Measurements from ENCODE around the gene HEBP1. TPM values are rescaled to one million over a fixed set of nuclear protein-coding genes. Genes with fewer than 3 reads are reported as not detected.

Gene HEBP1
- total and polyA plus RNA-seq, 4 donors, result 55.8 to 181 (median 75.6) TPM

DNA sequence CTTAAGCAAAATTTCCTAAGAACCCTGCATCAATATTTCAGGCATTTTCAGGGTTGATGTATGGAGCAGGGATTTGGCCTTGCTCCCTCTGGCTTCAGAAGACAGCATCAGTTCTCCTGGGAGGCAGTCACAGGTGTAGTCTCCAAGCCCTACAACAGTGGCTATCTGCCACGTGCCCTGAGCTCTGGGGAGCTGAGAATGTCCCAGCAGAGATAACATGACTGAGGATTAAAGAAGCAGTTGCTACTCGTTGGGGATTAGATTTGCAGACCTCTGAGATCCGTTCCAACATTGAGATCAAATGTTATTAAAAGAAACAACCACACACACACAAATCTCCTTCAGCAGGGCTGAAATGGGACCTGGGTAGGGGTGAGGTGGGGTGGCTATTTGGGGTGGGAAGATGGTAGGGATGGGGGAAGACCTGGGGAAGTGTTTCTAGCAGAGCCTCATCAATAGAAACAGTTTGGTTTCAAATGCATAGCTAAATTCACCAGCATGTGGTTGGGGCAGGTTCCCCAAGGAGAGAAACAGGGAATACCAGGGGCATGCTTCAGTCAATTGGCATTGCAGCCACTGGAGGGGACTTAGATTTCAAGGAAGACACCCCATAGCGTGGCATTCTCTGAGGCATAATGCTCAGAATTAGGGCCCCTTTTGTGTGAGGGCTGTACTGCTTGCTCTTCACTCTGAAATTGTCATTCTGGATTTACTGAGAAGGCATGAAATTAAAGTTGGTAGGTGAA lies 28.9 kb upstream of the HEBP1 start:
- Histone ChIP-seq H3K27me3 (ENCODE audit: control insufficient read depth in 1 of 2, insufficient read depth in 2 of 2, low read length in 1 of 2) (no peaks in the 10 kb centered on the region), H3K4me1 (ENCODE audit: control insufficient read depth in 1 of 2, insufficient read depth in 2 of 2, low read length in 2 of 2) (no peaks in the 10 kb centered on the region), H3K27ac (ENCODE audit: low read depth in 1 of 2, low read length in 2 of 2) (no peak overlapping the region), H3K36me3 (ENCODE audit: control insufficient read depth in 1 of 2, insufficient read depth in 2 of 2, low read length in 1 of 2) (no peaks in the 10 kb centered on the region), H3K4me3 (ENCODE audit: low read length in 2 of 2) (no peak overlapping the region), H3K9me3 (ENCODE audit: control insufficient read depth, low read length) (no peaks in the 10 kb centered on the region)
- intact Hi-C loops (cut with DNase I), result no loop called here
- DNase-seq, result no peak
- WGBS, 2 donors, result 65 to 75% methylated on average over 4 of the region's 4 CpGs
- no peak for ATAC-seq (ENCODE audit: low FRiP score)

DNA sequence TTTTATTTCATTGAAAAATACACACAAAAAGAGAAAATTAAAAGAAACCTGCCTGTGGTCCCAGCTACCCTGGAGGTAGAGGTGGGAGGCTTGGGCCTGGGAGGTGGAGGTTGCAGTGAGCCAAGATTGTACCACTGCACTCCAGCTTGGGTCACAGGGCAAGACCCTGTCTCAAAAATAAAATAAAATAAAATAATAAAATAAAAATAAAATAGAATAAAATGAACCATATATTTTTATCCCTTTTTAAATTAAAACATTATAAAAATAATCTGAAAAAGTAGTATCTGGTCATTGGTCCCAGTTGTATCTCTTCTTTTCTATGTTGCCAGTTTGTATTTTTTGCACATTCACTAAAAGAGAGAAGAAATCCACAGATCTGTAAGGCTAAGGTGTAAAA lies 27.4 kb upstream of the HEBP1 start:
- no peak overlapping the region for H3K4me3 ChIP-seq (ENCODE audit: low read length in 2 of 2)
- no peaks in the 10 kb centered on the region for H3K36me3 ChIP-seq (ENCODE audit: control insufficient read depth in 1 of 2, insufficient read depth in 2 of 2, low read length in 1 of 2)
- peaks cover 0 to 1% of the 10 kb centered on the region in 2 donors for H3K27me3 ChIP-seq (ENCODE audit: control insufficient read depth in 1 of 2, insufficient read depth in 2 of 2, low read length in 1 of 2)
- intact Hi-C loops (cut with DNase I), result no loop called here
- DNase-seq, result no peak
- H3K9me3 ChIP-seq (ENCODE audit: control insufficient read depth, low read length), result no peaks in the 10 kb centered on the region
- no peak overlapping the region for H3K27ac ChIP-seq (ENCODE audit: low read depth in 1 of 2, low read length in 2 of 2)
- ATAC-seq (ENCODE audit: low FRiP score), result no peak
- no peaks in the 10 kb centered on the region for H3K4me1 ChIP-seq (ENCODE audit: control insufficient read depth in 1 of 2, insufficient read depth in 2 of 2, low read length in 2 of 2)

DNA sequence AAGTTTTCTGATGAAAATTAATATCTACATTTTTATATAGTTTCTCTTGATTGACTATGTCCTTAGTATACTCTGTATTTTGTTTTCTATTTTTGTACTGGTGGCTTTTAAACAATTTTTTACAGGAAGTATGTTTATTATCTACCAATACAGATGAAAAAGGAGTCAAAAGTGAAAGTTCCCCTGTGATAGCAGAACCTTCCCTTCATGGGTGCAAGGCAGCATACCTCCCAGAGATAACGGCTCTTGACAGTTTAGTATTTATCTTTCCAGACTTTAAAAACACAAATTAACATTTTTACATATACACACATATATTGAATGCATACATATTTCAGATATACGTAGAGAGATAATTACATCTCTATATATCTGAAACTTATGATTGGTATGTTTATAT lies 27.0 kb upstream of the HEBP1 start:
- peaks cover 0 to 1% of the 10 kb centered on the region in 2 donors for H3K27me3 ChIP-seq (ENCODE audit: control insufficient read depth in 1 of 2, insufficient read depth in 2 of 2, low read length in 1 of 2)
- H3K4me3 ChIP-seq (ENCODE audit: low read length in 2 of 2), result no peak overlapping the region
- intact Hi-C loops (cut with DNase I), result no loop called here
- ATAC-seq (ENCODE audit: low FRiP score), result no peak
- no peaks in the 10 kb centered on the region for H3K36me3 ChIP-seq (ENCODE audit: control insufficient read depth in 1 of 2, insufficient read depth in 2 of 2, low read length in 1 of 2)
- H3K4me1 ChIP-seq (ENCODE audit: control insufficient read depth in 1 of 2, insufficient read depth in 2 of 2, low read length in 2 of 2), result no peaks in the 10 kb centered on the region
- no peaks in the 10 kb centered on the region for H3K9me3 ChIP-seq (ENCODE audit: control insufficient read depth, low read length)
- no peak overlapping the region for H3K27ac ChIP-seq (ENCODE audit: low read depth in 1 of 2, low read length in 2 of 2)
- WGBS, 2 donors, result 89% methylated on average over 2 of the region's 2 CpGs
- no peak for DNase-seq

DNA sequence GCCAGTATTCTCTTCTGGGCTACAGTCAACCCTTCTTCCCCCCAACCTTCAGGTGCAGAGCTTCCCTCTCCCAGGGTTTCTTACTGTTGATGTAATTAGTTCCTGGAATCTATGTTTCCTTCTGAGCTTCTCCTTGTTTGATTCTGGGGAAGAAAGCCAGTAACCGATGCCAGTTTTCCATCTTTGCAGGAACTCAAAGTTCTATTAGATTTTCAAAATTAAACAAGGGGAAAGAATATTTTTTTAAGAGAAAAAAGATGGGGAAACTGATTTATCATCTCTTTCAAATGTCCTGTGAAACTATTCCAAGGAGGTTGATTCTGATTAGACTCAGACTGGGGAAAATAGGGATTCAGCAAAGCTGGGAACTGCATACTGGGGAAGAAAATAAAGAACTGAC lies 26.2 kb upstream of the HEBP1 start:
- WGBS, 2 donors, result 10 to 23% methylated on average over 1 of the region's 1 CpG
- Histone ChIP-seq H3K36me3 (ENCODE audit: control insufficient read depth in 1 of 2, insufficient read depth in 2 of 2, low read length in 1 of 2) (no peaks in the 10 kb centered on the region), H3K9me3 (ENCODE audit: control insufficient read depth, low read length) (no peaks in the 10 kb centered on the region), H3K4me1 (ENCODE audit: control insufficient read depth in 1 of 2, insufficient read depth in 2 of 2, low read length in 2 of 2) (no peaks in the 10 kb centered on the region), H3K27ac (ENCODE audit: low read depth in 1 of 2, low read length in 2 of 2) (no peak overlapping the region), H3K4me3 (ENCODE audit: low read length in 2 of 2) (no peak overlapping the region), H3K27me3 (ENCODE audit: control insufficient read depth in 1 of 2, insufficient read depth in 2 of 2, low read length in 1 of 2) (peaks cover 0 to 1% of the 10 kb centered on the region in 2 donors)
- DNase-seq (no peak), ATAC-seq (ENCODE audit: low FRiP score) (no peak)
- intact Hi-C loops (cut with DNase I), result no loop called here

DNA sequence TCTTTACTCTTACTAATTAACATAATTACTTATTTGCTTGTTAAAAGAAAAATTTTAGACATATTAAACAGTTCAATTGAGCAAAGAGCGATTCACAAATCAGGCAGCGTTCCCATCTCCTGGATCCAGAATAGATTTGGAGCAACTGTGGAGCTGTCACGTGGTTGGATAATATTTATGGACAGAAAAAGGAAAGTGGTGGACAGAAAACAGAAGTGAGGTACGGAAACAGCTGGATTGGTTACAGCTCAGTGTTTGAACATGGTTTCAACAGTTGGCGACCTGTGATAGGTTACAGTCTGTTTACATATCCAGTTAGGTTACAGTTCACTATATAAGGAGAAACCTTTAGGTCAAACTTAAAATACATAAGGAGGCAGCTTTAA lies 24.5 kb upstream of the HEBP1 start:
- no peak for DNase-seq
- no peak overlapping the region for H3K4me3 ChIP-seq (ENCODE audit: low read length in 2 of 2)
- H3K27ac ChIP-seq (ENCODE audit: low read depth in 1 of 2, low read length in 2 of 2), result no peak overlapping the region
- WGBS, 2 donors, result 89 to 92% methylated on average over 5 of the region's 5 CpGs
- no peak for ATAC-seq (ENCODE audit: low FRiP score)
- intact Hi-C loops (cut with DNase I), result no loop called here
- no peaks in the 10 kb centered on the region for H3K36me3 ChIP-seq (ENCODE audit: control insufficient read depth in 1 of 2, insufficient read depth in 2 of 2, low read length in 1 of 2)
- peaks cover 0 to 1% of the 10 kb centered on the region in 2 donors for H3K27me3 ChIP-seq (ENCODE audit: control insufficient read depth in 1 of 2, insufficient read depth in 2 of 2, low read length in 1 of 2)
- no peaks in the 10 kb centered on the region for H3K9me3 ChIP-seq (ENCODE audit: control insufficient read depth, low read length)
- no peaks in the 10 kb centered on the region for H3K4me1 ChIP-seq (ENCODE audit: control insufficient read depth in 1 of 2, insufficient read depth in 2 of 2, low read length in 2 of 2)

DNA sequence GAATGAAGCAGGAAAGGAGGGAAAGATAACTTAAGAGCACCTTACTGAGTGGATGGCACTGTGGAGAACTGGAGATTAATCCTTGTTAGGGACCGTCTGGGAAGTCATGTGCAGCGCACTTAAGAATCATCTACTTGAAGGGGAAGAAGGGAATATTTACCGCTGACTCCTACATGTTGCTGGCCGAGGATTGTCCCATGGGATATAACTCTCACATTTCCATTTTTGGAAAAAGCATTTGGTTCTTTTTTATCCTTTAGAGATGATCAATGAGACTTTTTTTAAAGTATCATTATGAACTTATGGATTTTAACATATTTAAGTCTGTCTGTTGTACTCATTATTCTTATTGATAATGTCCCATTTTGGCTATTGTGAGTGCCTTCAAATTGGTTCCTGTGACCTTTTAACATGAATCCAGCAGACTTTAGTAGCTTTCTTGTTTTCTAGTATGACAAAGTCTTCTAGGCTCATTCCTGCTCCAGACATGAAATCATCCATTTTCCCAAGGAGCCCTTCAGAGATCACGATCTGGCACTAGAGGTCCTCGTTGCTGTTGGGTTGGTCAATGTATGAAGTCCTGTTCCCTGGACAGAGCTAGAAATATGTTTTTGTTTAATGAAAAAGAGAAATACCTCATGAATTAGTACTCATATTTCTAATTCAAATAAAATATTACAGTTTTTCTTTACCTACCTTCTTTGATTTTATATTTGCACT lies 23.9 kb upstream of the HEBP1 start:
- peaks cover 0 to 1% of the 10 kb centered on the region in 2 donors for H3K27me3 ChIP-seq (ENCODE audit: control insufficient read depth in 1 of 2, insufficient read depth in 2 of 2, low read length in 1 of 2)
- no peak for ATAC-seq (ENCODE audit: low FRiP score)
- intact Hi-C loops (cut with DNase I), result no loop called here
- 86 to 89% methylated on average over 6 of the region's 6 CpGs for WGBS, 2 donors
- no peak for DNase-seq
- H3K36me3 ChIP-seq (ENCODE audit: control insufficient read depth in 1 of 2, insufficient read depth in 2 of 2, low read length in 1 of 2), result no peaks in the 10 kb centered on the region
- no peak overlapping the region for H3K27ac ChIP-seq (ENCODE audit: low read depth in 1 of 2, low read length in 2 of 2)
- no peaks in the 10 kb centered on the region for H3K4me1 ChIP-seq (ENCODE audit: control insufficient read depth in 1 of 2, insufficient read depth in 2 of 2, low read length in 2 of 2)
- H3K4me3 ChIP-seq (ENCODE audit: low read length in 2 of 2), result no peak overlapping the region
- H3K9me3 ChIP-seq (ENCODE audit: control insufficient read depth, low read length), result no peaks in the 10 kb centered on the region

DNA sequence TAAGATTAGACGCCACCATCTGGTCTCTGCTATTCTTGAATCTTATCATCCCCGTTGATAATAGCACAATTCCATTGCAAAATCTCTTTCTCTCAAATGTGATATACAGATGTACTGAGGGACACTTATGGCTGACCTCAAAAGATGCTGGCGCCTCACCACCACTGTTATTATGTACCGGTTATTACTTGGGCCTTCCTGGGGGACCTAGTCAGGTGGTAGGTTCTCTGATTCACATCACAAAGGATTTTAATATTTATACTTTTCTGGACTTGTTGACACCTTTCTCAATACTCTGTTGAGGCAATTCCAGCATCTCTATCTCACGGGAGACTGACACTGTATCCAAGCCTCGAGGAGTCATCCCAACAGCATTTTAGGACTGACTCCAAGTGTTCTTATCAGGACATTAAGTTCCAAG lies 22.8 kb upstream of the HEBP1 start:
- WGBS, 2 donors, result 86% methylated on average over 6 of the region's 6 CpGs
- DNase-seq (no peak), ATAC-seq (ENCODE audit: low FRiP score) (no peak)
- Histone ChIP-seq H3K4me1 (ENCODE audit: control insufficient read depth in 1 of 2, insufficient read depth in 2 of 2, low read length in 2 of 2) (no peaks in the 10 kb centered on the region), H3K36me3 (ENCODE audit: control insufficient read depth in 1 of 2, insufficient read depth in 2 of 2, low read length in 1 of 2) (no peaks in the 10 kb centered on the region), H3K9me3 (ENCODE audit: control insufficient read depth, low read length) (no peaks in the 10 kb centered on the region), H3K27me3 (ENCODE audit: control insufficient read depth in 1 of 2, insufficient read depth in 2 of 2, low read length in 1 of 2) (peaks cover 0 to 1% of the 10 kb centered on the region in 2 donors), H3K27ac (ENCODE audit: low read depth in 1 of 2, low read length in 2 of 2) (no peak overlapping the region), H3K4me3 (ENCODE audit: low read length in 2 of 2) (no peak overlapping the region)
- intact Hi-C loops (cut with DNase I), result no loop called here

DNA sequence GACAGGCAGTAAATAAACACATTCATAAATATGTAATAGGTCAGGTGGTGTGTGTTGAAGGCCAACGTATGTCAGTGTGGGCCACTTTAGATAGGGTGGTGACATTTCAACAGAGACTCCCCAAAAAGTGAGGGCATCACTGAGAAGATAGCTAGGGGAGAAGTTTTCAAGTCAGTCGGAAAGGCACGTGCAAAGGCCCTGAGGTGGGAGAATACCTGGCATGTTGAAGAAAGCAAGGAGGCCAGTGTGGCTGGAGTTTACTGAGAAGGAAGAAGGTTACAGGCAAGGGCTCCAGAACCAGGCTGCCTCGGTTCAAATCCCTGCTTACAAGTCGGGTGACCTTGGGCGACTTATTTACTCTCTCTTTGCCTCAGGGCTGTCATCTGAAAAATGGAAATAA lies 11.0 kb upstream of the HEBP1 start:
- ATAC-seq (ENCODE audit: low FRiP score) (no peak), DNase-seq (no peak)
- H3K27ac ChIP-seq (ENCODE audit: low read depth in 1 of 2, low read length in 2 of 2), result no peak overlapping the region
- H3K4me1 ChIP-seq (ENCODE audit: control insufficient read depth in 1 of 2, insufficient read depth in 2 of 2, low read length in 2 of 2), result no peaks in the 10 kb centered on the region
- H3K4me3 ChIP-seq (ENCODE audit: low read length in 2 of 2), result no peak overlapping the region
- no peaks in the 10 kb centered on the region for H3K27me3 ChIP-seq (ENCODE audit: control insufficient read depth in 1 of 2, insufficient read depth in 2 of 2, low read length in 1 of 2)
- no peaks in the 10 kb centered on the region for H3K36me3 ChIP-seq (ENCODE audit: control insufficient read depth in 1 of 2, insufficient read depth in 2 of 2, low read length in 1 of 2)
- H3K9me3 ChIP-seq (ENCODE audit: control insufficient read depth, low read length), result no peaks in the 10 kb centered on the region
- WGBS, 2 donors, result 95 to 96% methylated on average over 6 of the region's 6 CpGs
- intact Hi-C loops (cut with DNase I), result no loop called here

DNA sequence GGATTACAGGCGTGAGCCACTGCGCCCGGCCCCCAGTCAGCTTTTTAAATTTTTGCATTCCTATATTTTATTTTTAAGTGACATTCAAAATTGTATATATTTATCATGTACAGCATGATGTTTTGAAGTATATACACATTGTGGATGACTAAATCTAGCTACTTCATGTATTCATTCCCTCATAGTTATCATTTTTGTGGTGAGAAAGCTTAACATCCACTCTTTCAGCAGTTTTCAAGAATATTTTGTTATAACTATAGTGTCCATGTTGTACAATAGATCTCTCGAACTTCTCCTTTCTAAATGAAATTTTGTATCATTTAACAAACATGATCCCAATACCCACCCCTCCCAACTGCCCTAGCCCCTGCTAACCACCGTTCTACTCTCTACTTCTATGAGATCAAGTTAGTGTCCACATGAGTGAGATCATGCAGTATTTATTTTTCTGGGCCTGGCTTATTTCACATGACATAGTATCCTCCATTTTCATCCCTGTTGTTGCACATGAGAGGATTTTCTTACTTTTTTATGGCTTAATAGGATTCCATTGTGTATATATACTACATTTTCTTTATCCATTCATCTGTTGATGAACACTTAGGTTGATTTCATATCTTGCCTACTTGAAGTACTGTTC lies 8.8 kb upstream of the HEBP1 start:
- 75 to 76% methylated on average over 5 of the region's 5 CpGs for WGBS, 2 donors

More for the DNA sequence above, 8.8 kb upstream of the HEBP1 start:
- Histone ChIP-seq H3K36me3 (ENCODE audit: control insufficient read depth in 1 of 2, insufficient read depth in 2 of 2, low read length in 1 of 2) (no peaks in the 10 kb centered on the region), H3K27me3 (ENCODE audit: control insufficient read depth in 1 of 2, insufficient read depth in 2 of 2, low read length in 1 of 2) (no peaks in the 10 kb centered on the region), H3K4me3 (ENCODE audit: low read length in 2 of 2) (no peak overlapping the region), H3K27ac (ENCODE audit: low read depth in 1 of 2, low read length in 2 of 2) (no peak overlapping the region), H3K4me1 (ENCODE audit: control insufficient read depth in 1 of 2, insufficient read depth in 2 of 2, low read length in 2 of 2) (no peaks in the 10 kb centered on the region), H3K9me3 (ENCODE audit: control insufficient read depth, low read length) (no peaks in the 10 kb centered on the region)
- no peak for ATAC-seq (ENCODE audit: low FRiP score)
- intact Hi-C loops (cut with DNase I), result no loop called here
- no peak for DNase-seq
